Body of pancreas (tissue), 4 donors: Measurements from ENCODE around the gene NFATC2. TPM values are rescaled to one million over a fixed set of nuclear protein-coding genes. Genes with fewer than 3 reads are reported as not detected.
A peak's percentile ranks its signal among the peaks of the same experiment; 100 is the strongest.

ENCODE experiments used
- ATAC-seq: fragments of 150-250 bp; one replicate; pipeline ENCODE4 v1.9.1; 2016
- DNase-seq, 4 donors: peaks; one replicate each; pipeline ENCODE4 v3.0.0-alpha.2; 2019
- H3K27ac ChIP-seq, 4 donors: fragments of 200-600 bp; sonication (generic); 1 replicate in 3 of 4; 2 replicates in 1 of 4; pipeline versions ENCODE4 v1.5.1 to v1.6.1; 2016 to 2019; ENCODE audit warnings: mild to moderate bottlenecking in 1 of 4, mixed read lengths in 1 of 4, moderate library complexity in 1 of 4
- H3K27me3 ChIP-seq, 2 donors: fragments of 200-600 bp; sonication (generic); one replicate each; pipeline ENCODE4 v1.6.0; 2016; ENCODE audit warnings: mild to moderate bottlenecking in 1 of 2
- H3K36me3 ChIP-seq, 2 donors: fragments of 200-600 bp; sonication (generic); replicated peaks in 1 of 2; 2 replicates each; pipeline ENCODE4 v1.5.1; 2016; ENCODE audit warnings: low read depth in 2 of 2; ENCODE audit not compliant: insufficient read depth in 1 of 2
- H3K4me1 ChIP-seq: fragments of 200-600 bp; sonication (generic); one replicate; pipeline ENCODE4 v1.6.0; 2016
- H3K4me3 ChIP-seq, 2 donors: fragments of 200-600 bp; sonication (generic); 1 replicate in 1 of 2; 2 replicates in 1 of 2; pipeline ENCODE4 v1.5.1; 2016 to 2019
- H3K9me3 ChIP-seq, 3 donors: fragments of 200-600 bp; sonication (generic); 1 replicate in 2 of 3; 2 replicates in 1 of 3; pipeline ENCODE4 v1.5.1; 2016
- CTCF ChIP-seq, 7 experiments: fragments of 450-650 bp in 4 of 7; fragments of 200-600 bp in 3 of 7; sonication (generic) in 3 of 7; IDR thresholded peaks; one replicate each; pipeline ENCODE4 v1.5.1; 2016 to 2019; ENCODE audit warnings: antibody characterized with exemption in 7 of 7
- POLR2A ChIP-seq, 3 donors: fragments of 450-650 bp; IDR thresholded peaks; one replicate each; pipeline ENCODE4 v1.6.1; 2016; ENCODE audit warnings: antibody characterized with exemption in 3 of 3, mild to moderate bottlenecking in 2 of 3
- WGBS, 2 donors: methylation state at CpG; one replicate each; pipeline ENCODE4 v1.1.5; 2017; 5-methylcytosine and 5-hydroxymethylcytosine counted together
- intact Hi-C: fragments of 100-400 bp; cut with DNase I; formaldehyde crosslinking; loops from one replicate; pipeline ENCODE4 v1.15.1; 2023
- total RNA-seq, 2 donors: library from RNA; depleted of rRNA; stranded (reverse); fragments of >200 nt; gene quantifications; one replicate each; pipeline ENCODE4 v1.1.0, GENCODE V29; 2016

Gene NFATC2
- total RNA-seq, 2 donors from 2014 or later, result 4.9 to 7.6 TPM

- no peaks in the 10 kb centered on the region for H3K9me3 ChIP-seq
- H3K36me3 ChIP-seq, result no peaks in the 10 kb centered on the region
- TF ChIP-seq CTCF (IDR thresholded peaks at IDR 0.05), result no peak
- TF ChIP-seq POLR2A (IDR thresholded peaks at IDR 0.05), result no peak
- no peaks in the 10 kb centered on the region for H3K27me3 ChIP-seq
- H3K4me3 ChIP-seq, result no peak overlapping the region
- WGBS, 2 donors, result 72 to 81% methylated on average over 3 of the region's 3 CpGs
- no peak for ATAC-seq
- intact Hi-C loops, result no loop called here
- H3K27ac ChIP-seq, result peak overlapping the region in 1 of 4 donors; percentile 21
- no peak for DNase-seq
- no peaks in the 10 kb centered on the region for H3K4me1 ChIP-seq
These were observed 176.8 kb downstream of the NFATC2 start for GRCh38 chr20:51365670-51366069.

GRCh38 chr20:51363813-51364212, 178.7 kb downstream of the NFATC2 start:
- ATAC-seq, result no peak
- H3K4me1 ChIP-seq, result no peaks in the 10 kb centered on the region
- no peak overlapping the region for H3K27ac ChIP-seq
- intact Hi-C loops, result no loop called here
- no peaks in the 10 kb centered on the region for H3K9me3 ChIP-seq
- no peaks in the 10 kb centered on the region for H3K36me3 ChIP-seq
- no peak for DNase-seq
- no peaks in the 10 kb centered on the region for H3K27me3 ChIP-seq
- no peak for TF ChIP-seq CTCF (IDR thresholded peaks at IDR 0.05)
- no peak for TF ChIP-seq POLR2A (IDR thresholded peaks at IDR 0.05)
- H3K4me3 ChIP-seq, result no peak overlapping the region

- WGBS, 2 donors, result 50 to 66% methylated on average over 1 to 2 of the region's 2 CpGs
- H3K4me1 ChIP-seq, result no peaks in the 10 kb centered on the region
- TF ChIP-seq POLR2A (IDR thresholded peaks at IDR 0.05), result no peak
- intact Hi-C loops, result no loop called here
- H3K9me3 ChIP-seq, result no peaks in the 10 kb centered on the region
- no peaks in the 10 kb centered on the region for H3K27me3 ChIP-seq
- H3K27ac ChIP-seq, result no peak overlapping the region
- no peak overlapping the region for H3K4me3 ChIP-seq
- ATAC-seq (no peak), DNase-seq (no peak)
- no peaks in the 10 kb centered on the region for H3K36me3 ChIP-seq
These were observed 179.1 kb downstream of the NFATC2 start for GRCh38 chr20:51363378-51363777.

- WGBS, 2 donors, result 44 to 73% methylated on average over 3 of the region's 3 CpGs
- no peaks in the 10 kb centered on the region for H3K27me3 ChIP-seq
- H3K9me3 ChIP-seq, result no peaks in the 10 kb centered on the region
- DNase-seq (peak in 2 of 4 donors; percentile 65 to 68), ATAC-seq (no peak)
- no peak for TF ChIP-seq CTCF (IDR thresholded peaks at IDR 0.05)
- no peak for TF ChIP-seq POLR2A (IDR thresholded peaks at IDR 0.05)
- H3K27ac ChIP-seq, result no peak overlapping the region
- H3K36me3 ChIP-seq, result no peaks in the 10 kb centered on the region
- H3K4me3 ChIP-seq, result no peak overlapping the region
- intact Hi-C loops, result no loop called here
- H3K4me1 ChIP-seq, result no peaks in the 10 kb centered on the region
These were observed 180.3 kb downstream of the NFATC2 start for GRCh38 chr20:51362254-51362653.

- no peak for ATAC-seq
- Histone ChIP-seq H3K27me3 (no peaks in the 10 kb centered on the region), H3K27ac (no peak overlapping the region), H3K4me1 (no peaks in the 10 kb centered on the region), H3K9me3 (no peaks in the 10 kb centered on the region), H3K4me3 (no peak overlapping the region), H3K36me3 (no peaks in the 10 kb centered on the region)
- 73 to 100% methylated on average over 1 of the region's 1 CpG for WGBS, 2 donors
- TF ChIP-seq POLR2A (IDR thresholded peaks at IDR 0.05), result no peak
- TF ChIP-seq CTCF (IDR thresholded peaks at IDR 0.05), result no peak
- DNase-seq, result no peak
- intact Hi-C loops, result no loop called here
These were observed 181.3 kb downstream of the NFATC2 start for GRCh38 chr20:51361258-51361657.
